ENCODE measurements around the gene UPK3B. TPM values are rescaled to one million over a fixed set of nuclear protein-coding genes. Genes with fewer than 3 reads are reported as not detected.
"Not testable (repeated sequence)": the region's sequence is repeated elsewhere in the genome, so short reads cannot be mapped to it uniquely, and the experiment has no call there.

The UPK3B gene
- total RNA-seq, 1 experiment from 2014 or later = 0.07 TPM

DNA sequence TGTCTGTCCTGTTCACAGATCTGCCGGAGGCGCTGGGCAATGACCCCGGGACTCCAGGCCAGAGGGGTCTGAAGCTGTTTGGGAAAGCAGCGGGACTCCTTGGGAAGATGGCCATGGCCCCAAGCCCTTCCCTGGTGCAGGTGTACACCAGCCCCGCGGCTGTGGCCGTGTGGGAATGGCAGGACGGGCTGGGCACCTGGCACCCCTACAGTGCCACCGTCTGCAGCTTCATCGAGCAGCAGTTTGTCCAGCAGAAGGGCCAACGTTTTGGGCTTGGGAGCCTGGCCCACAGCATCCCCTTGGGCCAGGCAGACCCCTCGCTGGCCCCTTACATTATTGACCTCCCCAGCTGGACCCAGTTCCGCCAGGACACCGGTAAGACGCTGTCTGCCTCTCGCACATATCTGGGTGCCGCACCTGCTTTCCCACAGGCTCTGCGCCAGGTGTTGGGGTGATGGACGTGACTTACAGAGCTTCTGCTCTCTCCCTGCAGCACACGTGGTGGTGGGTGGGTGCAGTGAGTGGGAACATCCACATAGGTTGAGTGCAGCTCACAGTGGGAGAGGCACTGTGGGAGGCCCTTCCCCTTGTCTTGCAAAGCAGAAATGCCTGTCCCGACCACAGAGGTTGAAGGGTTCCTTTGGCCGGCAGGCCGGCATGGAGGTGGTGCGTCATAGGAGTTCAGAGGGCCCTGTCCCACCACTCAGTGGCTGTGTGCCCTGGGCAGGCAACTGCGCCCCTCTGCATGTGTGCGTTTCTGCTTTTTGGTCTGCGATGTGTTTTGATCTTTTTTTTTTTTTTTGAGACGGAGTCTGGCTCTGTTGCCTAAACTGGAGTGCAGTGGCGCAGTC is 29.7 kb upstream of the UPK3B start:
- peak; percentile 40 for DNase-seq
- H3K36me3 ChIP-seq (replicated peaks; ENCODE audit: control insufficient read depth, insufficient read depth, low read length) = not testable (repeated sequence)

GRCh38 chr7:76482660-76483059 is 27.7 kb upstream of the UPK3B start:
- not testable (repeated sequence) for H3K27me3 ChIP-seq (ENCODE audit: control insufficient read depth, insufficient read depth, low read length); H3K4me3 ChIP-seq (ENCODE audit: insufficient read depth, low read depth, low read length); H3K36me3 ChIP-seq (replicated peaks; ENCODE audit: control insufficient read depth, insufficient read depth, low read length)
- peak; percentile 15 for DNase-seq

More for the DNA sequence above, 29.7 kb upstream of the UPK3B start:
- not testable (repeated sequence) for H3K4me3 ChIP-seq (ENCODE audit: insufficient read depth, low read depth, low read length); H3K27me3 ChIP-seq (ENCODE audit: control insufficient read depth, insufficient read depth, low read length)

GRCh38 chr7:76483081-76483480 is 27.3 kb upstream of the UPK3B start:
- not testable (repeated sequence) for DNase-seq; H3K4me3 ChIP-seq (ENCODE audit: insufficient read depth, low read depth, low read length)

DNA sequence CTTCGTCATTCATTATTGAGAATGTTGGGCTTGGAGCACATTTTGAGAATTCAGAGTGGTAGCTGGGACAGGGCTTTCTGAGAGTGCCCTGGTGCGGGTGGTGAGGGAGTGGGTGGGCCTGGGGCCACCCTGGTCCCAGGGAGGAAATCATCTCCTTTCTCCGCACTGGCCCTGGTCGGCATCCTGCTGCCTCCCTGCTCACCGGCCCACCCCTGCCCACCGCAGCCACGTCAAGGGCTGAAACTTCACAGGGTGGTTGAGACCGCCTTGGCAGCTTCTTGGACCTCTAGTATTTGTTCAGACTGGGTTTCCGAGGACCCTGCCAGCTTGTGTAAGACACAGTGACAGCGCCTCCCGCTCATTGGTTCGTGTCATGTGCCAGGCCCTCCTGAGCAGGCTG is 25.9 kb upstream of the UPK3B start:
- DNase-seq; H3K36me3 ChIP-seq (replicated peaks; ENCODE audit: control insufficient read depth, insufficient read depth, low read length); H3K27me3 ChIP-seq (ENCODE audit: control insufficient read depth, insufficient read depth, low read length): not testable (repeated sequence)

More at GRCh38 chr7:76483081-76483480, 27.3 kb upstream of the UPK3B start:
- H3K27me3 ChIP-seq (ENCODE audit: control insufficient read depth, insufficient read depth, low read length); H3K36me3 ChIP-seq (replicated peaks; ENCODE audit: control insufficient read depth, insufficient read depth, low read length): not testable (repeated sequence)

DNA sequence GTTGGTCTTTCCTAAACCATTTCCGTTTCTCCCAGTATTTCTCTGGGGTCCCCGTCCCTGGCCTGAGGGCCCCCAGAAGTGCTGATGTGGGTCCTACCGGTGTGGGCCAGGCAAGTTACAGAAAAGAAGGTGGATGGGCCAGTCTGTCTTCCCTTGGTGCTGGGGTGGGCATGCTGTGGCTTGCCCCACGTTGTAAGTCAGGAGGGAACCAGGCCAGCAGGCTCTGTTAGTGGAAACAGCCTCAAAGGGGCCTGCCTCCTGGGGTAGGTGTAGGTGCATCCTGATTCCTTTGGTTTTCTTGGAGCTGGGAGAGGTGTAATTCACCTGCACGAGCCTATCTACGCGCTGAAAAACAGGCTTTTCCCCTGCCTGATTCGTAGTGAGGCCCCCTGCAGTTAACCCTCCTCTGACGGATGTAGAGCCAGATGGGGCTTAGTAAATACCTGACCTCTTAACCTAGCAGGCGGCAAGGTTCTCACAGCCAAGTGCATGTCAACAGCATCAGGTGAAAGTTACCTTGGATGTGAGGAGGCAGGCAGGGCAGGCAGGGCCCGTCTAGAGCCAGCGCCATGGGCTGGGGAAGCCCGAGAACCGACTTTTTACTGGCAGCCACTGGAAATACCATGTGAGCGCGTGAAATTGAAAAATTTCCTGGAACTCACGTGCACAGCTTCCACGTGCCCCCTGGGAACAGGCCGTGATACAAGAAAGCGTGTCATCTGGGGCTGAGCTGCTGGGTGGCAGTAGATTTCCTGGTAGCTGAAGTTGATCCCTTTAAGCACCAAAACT is 24.3 kb upstream of the UPK3B start:
- not testable (repeated sequence) for H3K36me3 ChIP-seq (replicated peaks; ENCODE audit: control insufficient read depth, insufficient read depth, low read length); DNase-seq

More for the DNA sequence above, 25.9 kb upstream of the UPK3B start:
- not testable (repeated sequence) for H3K4me3 ChIP-seq (ENCODE audit: insufficient read depth, low read depth, low read length)

DNA sequence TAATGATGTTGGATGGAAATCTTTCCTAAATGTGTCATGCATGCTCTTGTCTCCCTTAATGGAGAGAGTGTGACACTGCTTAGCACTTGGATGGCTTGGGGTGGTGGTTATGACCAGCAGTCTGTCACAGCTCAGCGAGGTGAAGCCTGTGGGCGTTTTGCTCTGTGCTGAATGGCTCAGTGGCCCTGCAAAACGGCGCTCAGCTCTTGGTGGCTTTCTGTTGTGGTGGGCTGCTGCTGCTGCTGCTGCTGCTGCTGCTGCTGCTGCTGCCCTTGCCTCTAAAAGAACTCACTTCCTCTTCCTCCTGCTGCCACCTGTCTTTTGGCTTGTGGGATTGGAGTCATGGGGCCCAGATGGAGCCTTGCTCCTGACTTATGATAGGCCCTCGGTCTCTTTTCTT is 23.7 kb upstream of the UPK3B start:
- DNase-seq; H3K36me3 ChIP-seq (replicated peaks; ENCODE audit: control insufficient read depth, insufficient read depth, low read length); H3K4me3 ChIP-seq (ENCODE audit: insufficient read depth, low read depth, low read length): not testable (repeated sequence)

More for the DNA sequence above, 24.3 kb upstream of the UPK3B start:
- not testable (repeated sequence) for H3K27me3 ChIP-seq (ENCODE audit: control insufficient read depth, insufficient read depth, low read length); H3K4me3 ChIP-seq (ENCODE audit: insufficient read depth, low read depth, low read length)

GRCh38 chr7:76487969-76488368 is 22.4 kb upstream of the UPK3B start:
- not testable (repeated sequence) for DNase-seq; H3K27me3 ChIP-seq (ENCODE audit: control insufficient read depth, insufficient read depth, low read length); H3K36me3 ChIP-seq (replicated peaks; ENCODE audit: control insufficient read depth, insufficient read depth, low read length); H3K4me3 ChIP-seq (ENCODE audit: insufficient read depth, low read depth, low read length)

More for the DNA sequence above, 23.7 kb upstream of the UPK3B start:
- H3K27me3 ChIP-seq (ENCODE audit: control insufficient read depth, insufficient read depth, low read length) = not testable (repeated sequence)

- DNase-seq; H3K36me3 ChIP-seq (replicated peaks; ENCODE audit: control insufficient read depth, insufficient read depth, low read length): not testable (repeated sequence)
Observed at GRCh38 chr7:76492139-76492538, 18.2 kb upstream of the UPK3B start.

GRCh38 chr7:76495717-76496116 is 14.6 kb upstream of the UPK3B start:
- not testable (repeated sequence) for DNase-seq; H3K4me3 ChIP-seq (ENCODE audit: insufficient read depth, low read depth, low read length); H3K27me3 ChIP-seq (ENCODE audit: control insufficient read depth, insufficient read depth, low read length); H3K36me3 ChIP-seq (replicated peaks; ENCODE audit: control insufficient read depth, insufficient read depth, low read length)

More at GRCh38 chr7:76492139-76492538, 18.2 kb upstream of the UPK3B start:
- H3K4me3 ChIP-seq (ENCODE audit: insufficient read depth, low read depth, low read length); H3K27me3 ChIP-seq (ENCODE audit: control insufficient read depth, insufficient read depth, low read length): not testable (repeated sequence)

- DNase-seq; H3K27me3 ChIP-seq (ENCODE audit: control insufficient read depth, insufficient read depth, low read length); H3K4me3 ChIP-seq (ENCODE audit: insufficient read depth, low read depth, low read length); H3K36me3 ChIP-seq (replicated peaks; ENCODE audit: control insufficient read depth, insufficient read depth, low read length): not testable (repeated sequence)
Observed at GRCh38 chr7:76497918-76498582, 12.3 kb upstream of the UPK3B start.

GRCh38 chr7:76498583-76499200 is 11.7 kb upstream of the UPK3B start:
- not testable (repeated sequence) for DNase-seq; H3K36me3 ChIP-seq (replicated peaks; ENCODE audit: control insufficient read depth, insufficient read depth, low read length); H3K4me3 ChIP-seq (ENCODE audit: insufficient read depth, low read depth, low read length); H3K27me3 ChIP-seq (ENCODE audit: control insufficient read depth, insufficient read depth, low read length)

DNA sequence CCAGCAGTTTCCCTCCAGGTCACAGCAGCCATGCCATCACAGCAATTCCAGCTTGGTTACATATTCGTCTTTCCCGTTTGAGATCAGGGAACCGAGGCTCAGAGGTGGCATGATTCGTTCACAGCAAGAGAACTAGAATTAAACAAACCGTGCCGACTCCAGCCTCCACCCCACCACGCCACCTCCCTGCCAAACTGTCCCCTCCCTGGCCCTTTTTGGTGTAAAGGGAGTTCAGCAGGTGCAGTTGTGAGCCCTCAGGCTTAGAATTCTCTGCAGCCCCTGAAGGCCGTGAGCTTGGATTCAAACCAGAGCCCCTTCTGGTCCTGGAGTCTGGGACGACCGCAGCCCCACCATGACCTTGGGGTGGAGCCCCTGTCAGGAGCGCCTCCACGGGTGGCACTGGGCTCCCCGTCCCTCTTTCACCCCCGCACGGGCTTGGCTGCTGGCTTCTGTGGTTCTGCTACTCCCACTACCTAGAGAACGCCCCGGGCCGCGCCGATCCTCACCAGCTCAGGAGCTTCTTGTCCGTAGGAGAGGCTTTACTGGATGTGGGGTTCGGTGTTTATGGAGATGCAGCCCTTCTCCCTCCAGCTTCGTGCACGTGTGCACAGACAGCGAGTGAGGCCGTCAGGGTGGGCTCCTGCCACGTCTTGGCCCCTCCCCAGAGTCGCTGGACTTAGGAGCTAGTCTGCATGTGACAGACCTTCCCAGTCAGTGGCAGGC is 11.0 kb upstream of the UPK3B start:
- not testable (repeated sequence) for H3K27me3 ChIP-seq (ENCODE audit: control insufficient read depth, insufficient read depth, low read length); H3K4me3 ChIP-seq (ENCODE audit: insufficient read depth, low read depth, low read length); H3K36me3 ChIP-seq (replicated peaks; ENCODE audit: control insufficient read depth, insufficient read depth, low read length); DNase-seq

DNA sequence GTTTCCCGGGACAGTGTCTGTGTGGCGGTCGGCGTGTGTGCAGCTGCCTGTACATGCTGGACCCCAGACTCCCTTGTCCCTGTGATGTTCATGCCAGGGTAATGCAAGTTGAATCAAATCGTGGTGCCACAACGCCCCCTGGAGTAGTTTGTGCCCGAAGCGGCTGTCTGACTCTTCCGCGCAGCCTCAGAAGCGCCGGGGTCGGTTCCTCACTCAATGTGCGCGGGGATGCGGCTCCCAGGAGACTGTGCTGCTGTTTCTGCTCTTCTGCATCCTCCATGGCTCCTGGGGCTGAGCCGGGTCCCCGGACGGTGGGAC is 10.5 kb upstream of the UPK3B start:
- H3K4me3 ChIP-seq (ENCODE audit: insufficient read depth, low read depth, low read length) = not testable (repeated sequence)

GRCh38 chr7:76502224-76502623 is 8.1 kb upstream of the UPK3B start:
- peak; percentile 17 for DNase-seq
- H3K4me3 ChIP-seq (ENCODE audit: insufficient read depth, low read depth, low read length) = not testable (repeated sequence)

More for the DNA sequence above, 10.5 kb upstream of the UPK3B start:
- H3K36me3 ChIP-seq (replicated peaks; ENCODE audit: control insufficient read depth, insufficient read depth, low read length); H3K27me3 ChIP-seq (ENCODE audit: control insufficient read depth, insufficient read depth, low read length); DNase-seq: not testable (repeated sequence)

More at GRCh38 chr7:76502224-76502623, 8.1 kb upstream of the UPK3B start:
- H3K36me3 ChIP-seq (replicated peaks; ENCODE audit: control insufficient read depth, insufficient read depth, low read length); H3K27me3 ChIP-seq (ENCODE audit: control insufficient read depth, insufficient read depth, low read length): not testable (repeated sequence)

Data from H7 (cell line).